GM12878 (cell line): ENCODE results near the gene ATXN7L3B. TPM values are rescaled to one million over a fixed set of nuclear protein-coding genes. Genes with fewer than 3 reads are reported as not detected.
A peak's percentile ranks its signal among the peaks of the same experiment; 100 is the strongest.

Experiments used
- CREB1 ChIP-seq: IDR thresholded peaks from 2 replicates; pipeline ENCODE4 v1.6.1; 2012; ENCODE audit warnings: low read depth, mild to moderate bottlenecking, inconsistent platforms
- CREM ChIP-seq: IDR thresholded peaks from 2 replicates; pipeline ENCODE4 v1.6.1; 2014; ENCODE audit warnings: antibody characterized with exemption, low read depth
- E4F1 ChIP-seq: fragments of 450-650 bp; IDR thresholded peaks from 2 replicates; pipeline ENCODE4 v1.6.1; 2018; ENCODE audit warnings: borderline replicate concordance, mild to moderate bottlenecking; ENCODE audit not compliant: partially characterized antibody
- ESRRA ChIP-seq: IDR thresholded peaks from 2 replicates; pipeline ENCODE4 v1.6.1; 2012; ENCODE audit warnings: mild to moderate bottlenecking, low read length, improper control_type of control experiment
- JUND ChIP-seq: IDR thresholded peaks from 2 replicates; pipeline ENCODE4 v1.6.1; 2012; ENCODE audit warnings: low read depth, mild to moderate bottlenecking, low read length, improper control_type of control experiment, moderate library complexity
- MYC ChIP-seq: IDR thresholded peaks from 2 replicates; pipeline ENCODE4 v1.6.1; 2011; ENCODE audit warnings: mild to moderate bottlenecking, low read length, moderate library complexity, inconsistent platforms; ENCODE audit not compliant: insufficient read depth, insufficient replicate concordance, insufficient read length, severe bottlenecking
- NR2C2 ChIP-seq: IDR thresholded peaks from 2 replicates; pipeline ENCODE4 v1.6.1; 2011; ENCODE audit warnings: borderline replicate concordance, low read depth; ENCODE audit not compliant: control insufficient read depth, insufficient read length
- RBBP5 ChIP-seq: fragments of 200-600 bp; sonication (generic); conservative IDR thresholded peaks from 2 replicates; pipeline ENCODE4 v1.6.1; 2016
- SREBF1 ChIP-seq: IDR thresholded peaks from 2 replicates; pipeline ENCODE4 v1.6.1; 2012; ENCODE audit warnings: mild to moderate bottlenecking, low read length
- USF2 ChIP-seq: IDR thresholded peaks from 2 replicates; pipeline ENCODE4 v1.6.1; 2011; ENCODE audit warnings: low read depth, low read length, improper control_type of control experiment, borderline replicate concordance
- ZBTB40 ChIP-seq: fragments of 450-650 bp; IDR thresholded peaks from 2 replicates; pipeline ENCODE4 v1.6.1; 2016; ENCODE audit warnings: mild to moderate bottlenecking, moderate library complexity, borderline replicate concordance
- ZNF24 ChIP-seq: fragments of 450-650 bp; IDR thresholded peaks from 2 replicates; pipeline ENCODE4 v1.6.1; 2017; ENCODE audit warnings: antibody characterized with exemption, mild to moderate bottlenecking
- polyA plus RNA-seq, 11 experiments: library from polyadenylated mRNA; depleted of rRNA in 4 of 11; unstranded in 6 of 11; stranded (reverse) in 5 of 11; fragments of >200 nt; fragmentation: Nextera tagmentation in 4 of 11; fragmentation: Illumina TruSeq in 1 of 11; extraction: Ambion mirVana in 4 of 11; extraction: Trizol in 1 of 11; gene quantifications; 1 replicate in 1 of 11; 2 replicates in 10 of 11; pipeline versions ENCODE4 v1.2.1 to v1.2.3, GENCODE V29; 2011 to 2016; ENCODE audit warnings: inconsistent platforms in 2 of 11, missing spikeins in 2 of 11, low read depth in 1 of 11
- total RNA-seq, 4 experiments: library from RNA; depleted of rRNA in 3 of 4; stranded (reverse); fragments of >200 nt in 3 of 4; fragmentation: Illumina TruSeq in 1 of 4; extraction: Trizol in 1 of 4; gene quantifications; 2 replicates each; pipeline versions ENCODE4 v1.2.1 to v1.2.3, GENCODE V29; 2013 to 2021
- TF ChIP-seq, protein P1 (sequence below): fragments of 150-350 bp; IDR thresholded peaks from 2 replicates; pipeline ENCODE4 v1.6.1; 2016; ENCODE audit warnings: low read depth, low read length

The ATXN7L3B gene
- total and polyA plus RNA-seq, 10 of the 15 experiments (the other 5 are each of a cell fraction or from before 2014, with no cell fraction given): 6.3 to 36.1 (median 21.7) TPM

DNA sequence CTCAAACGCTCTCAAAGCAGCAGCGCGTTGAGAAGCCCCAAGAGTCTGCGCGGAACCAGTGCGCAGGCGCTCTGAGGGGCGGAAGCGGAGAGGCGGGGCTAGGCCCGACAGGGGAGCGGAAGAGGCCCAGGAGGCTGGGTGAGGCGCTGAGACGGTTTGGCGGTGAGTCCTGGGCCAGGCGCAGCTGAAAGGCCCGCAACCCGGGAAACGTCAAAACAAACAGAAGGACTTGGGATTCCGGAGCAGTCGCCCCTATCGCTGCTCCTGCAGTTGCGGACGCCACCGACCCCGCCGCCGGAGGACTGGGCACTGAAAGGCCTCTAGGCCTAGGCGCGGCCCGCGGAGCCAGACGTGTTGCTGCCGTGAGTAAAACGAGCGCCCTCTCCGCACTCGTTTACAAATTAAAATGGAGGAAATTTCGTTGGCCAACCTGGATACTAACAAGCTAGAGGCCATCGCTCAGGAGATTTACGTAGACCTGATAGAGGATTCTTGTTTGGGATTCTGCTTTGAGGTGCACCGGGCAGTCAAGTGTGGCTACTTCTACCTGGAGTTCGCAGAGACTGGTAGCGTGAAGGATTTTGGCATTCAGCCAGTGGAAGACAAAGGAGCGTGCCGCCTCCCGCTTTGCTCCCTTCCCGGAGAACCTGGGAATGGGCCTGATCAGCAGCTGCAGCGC is at the start of gene ATXN7L3B (continued):
- no peak for TF ChIP-seq ZNF24
- TF ChIP-seq CREM: 0 out of 2 replicates have a peak, but pooled peaks have one; percentile 23
- no peak for TF ChIP-seq E4F1
- no peak for TF ChIP-seq NR2C2
- no peak for TF ChIP-seq MYC
- 0 out of 2 replicates have a peak, but pooled peaks have one; percentile 24 for TF ChIP-seq RBBP5
- TF ChIP-seq SREBF1: no peak
- TF ChIP-seq USF2: no peak
- TF ChIP-seq, protein P1, sequence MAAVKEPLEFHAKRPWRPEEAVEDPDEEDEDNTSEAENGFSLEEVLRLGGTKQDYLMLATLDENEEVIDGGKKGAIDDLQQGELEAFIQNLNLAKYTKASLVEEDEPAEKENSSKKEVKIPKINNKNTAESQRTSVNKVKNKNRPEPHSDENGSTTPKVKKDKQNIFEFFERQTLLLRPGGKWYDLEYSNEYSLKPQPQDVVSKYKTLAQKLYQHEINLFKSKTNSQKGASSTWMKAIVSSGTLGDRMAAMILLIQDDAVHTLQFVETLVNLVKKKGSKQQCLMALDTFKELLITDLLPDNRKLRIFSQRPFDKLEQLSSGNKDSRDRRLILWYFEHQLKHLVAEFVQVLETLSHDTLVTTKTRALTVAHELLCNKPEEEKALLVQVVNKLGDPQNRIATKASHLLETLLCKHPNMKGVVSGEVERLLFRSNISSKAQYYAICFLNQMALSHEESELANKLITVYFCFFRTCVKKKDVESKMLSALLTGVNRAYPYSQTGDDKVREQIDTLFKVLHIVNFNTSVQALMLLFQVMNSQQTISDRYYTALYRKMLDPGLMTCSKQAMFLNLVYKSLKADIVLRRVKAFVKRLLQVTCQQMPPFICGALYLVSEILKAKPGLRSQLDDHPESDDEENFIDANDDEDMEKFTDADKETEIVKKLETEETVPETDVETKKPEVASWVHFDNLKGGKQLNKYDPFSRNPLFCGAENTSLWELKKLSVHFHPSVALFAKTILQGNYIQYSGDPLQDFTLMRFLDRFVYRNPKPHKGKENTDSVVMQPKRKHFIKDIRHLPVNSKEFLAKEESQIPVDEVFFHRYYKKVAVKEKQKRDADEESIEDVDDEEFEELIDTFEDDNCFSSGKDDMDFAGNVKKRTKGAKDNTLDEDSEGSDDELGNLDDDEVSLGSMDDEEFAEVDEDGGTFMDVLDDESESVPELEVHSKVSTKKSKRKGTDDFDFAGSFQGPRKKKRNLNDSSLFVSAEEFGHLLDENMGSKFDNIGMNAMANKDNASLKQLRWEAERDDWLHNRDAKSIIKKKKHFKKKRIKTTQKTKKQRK: no peak
- no peak for TF ChIP-seq JUND
- TF ChIP-seq ZBTB40: peak; percentile 83
- TF ChIP-seq CREB1: no peak
- no peak for TF ChIP-seq ESRRA
